HG02588 (cell line): ENCODE results near the gene KIAA1671.

Experiments
- ATAC-seq: cut with Tn5 transposase; IDR thresholded peaks from one replicate; pipeline ENCODE4 v1.9.1; 2021; ENCODE audit warnings: mild to moderate bottlenecking, moderate library complexity; ENCODE audit not compliant: unreplicated experiment

KIAA1671 gene

GRCh38 chr22:24977370-24978221 is 25.1 kb downstream of the KIAA1671 start:
- ATAC-seq, result no peak

- ATAC-seq, result no peak
These were observed 25.8 kb downstream of the KIAA1671 start for GRCh38 chr22:24978308-24978707.

GRCh38 chr22:24981066-24981465 is 28.6 kb downstream of the KIAA1671 start:
- no peak for ATAC-seq

GRCh38 chr22:24981656-24982055 is 29.1 kb downstream of the KIAA1671 start:
- no peak for ATAC-seq

- ATAC-seq, result no peak
These were observed 30.0 kb downstream of the KIAA1671 start for GRCh38 chr22:24982301-24983056.

GRCh38 chr22:24983151-24983550 is 30.6 kb downstream of the KIAA1671 start:
- ATAC-seq, result no peak

- no peak for ATAC-seq
These were observed 31.6 kb downstream of the KIAA1671 start for GRCh38 chr22:24984122-24984521.

- no peak for ATAC-seq
These were observed 33.3 kb downstream of the KIAA1671 start for GRCh38 chr22:24985826-24986214.

GRCh38 chr22:24986816-24987215 is 34.3 kb downstream of the KIAA1671 start:
- ATAC-seq, result no peak

- ATAC-seq, result no peak
These were observed 36.6 kb downstream of the KIAA1671 start for GRCh38 chr22:24989135-24989534.

GRCh38 chr22:24989541-24989951 is 37.0 kb downstream of the KIAA1671 start:
- ATAC-seq, result no peak

GRCh38 chr22:24990344-24990905 is 37.9 kb downstream of the KIAA1671 start:
- ATAC-seq, result no peak

GRCh38 chr22:24992946-24993345 is 40.4 kb downstream of the KIAA1671 start:
- ATAC-seq, result no peak

GRCh38 chr22:24994070-24994763 is 41.7 kb downstream of the KIAA1671 start:
- ATAC-seq, result no peak

- ATAC-seq, result no peak
These were observed 43.2 kb downstream of the KIAA1671 start for GRCh38 chr22:24995649-24996180.

GRCh38 chr22:24996420-24996952 is 44.0 kb downstream of the KIAA1671 start:
- no peak for ATAC-seq

GRCh38 chr22:24997023-24997422 is 44.5 kb downstream of the KIAA1671 start:
- ATAC-seq, result no peak

GRCh38 chr22:25000686-25001085 is 48.2 kb downstream of the KIAA1671 start:
- ATAC-seq, result no peak

GRCh38 chr22:25002241-25002985 is 49.9 kb downstream of the KIAA1671 start:
- no peak for ATAC-seq

- no peak for ATAC-seq
These were observed 53.8 kb downstream of the KIAA1671 start for GRCh38 chr22:25006354-25006753.
